A549 (cell line): ENCODE results near the gene RASL11B.

Experiments
- CTCF ChIP-seq: fragments of >200 bp; sonication (Bioruptor Twin); formaldehyde crosslinking; IDR thresholded peaks from 3 replicates; pipeline ENCODE4 v1.5.1; 2016
- ELK1 ChIP-seq: fragments of 150-350 bp; IDR thresholded peaks from 2 replicates; pipeline ENCODE4 v1.6.1; 2014; ENCODE audit warnings: low read depth, mild to moderate bottlenecking, low read length
- MAFK ChIP-seq: fragments of 450-650 bp; IDR thresholded peaks from 2 replicates; pipeline ENCODE4 v1.6.1; 2014; ENCODE audit not compliant: partially characterized antibody
- POLR2A ChIP-seq: IDR thresholded peaks from 2 replicates; pipeline ENCODE4 v1.6.1; 2012; ENCODE audit warnings: mild to moderate bottlenecking, low read length
- RCOR1 ChIP-seq: fragments of 150-350 bp; IDR thresholded peaks from 2 replicates; pipeline ENCODE4 v1.6.1; 2014; ENCODE audit warnings: antibody characterized with exemption, low read length, low read depth
- REST ChIP-seq: fragments of 200-600 bp; sonication (generic); IDR thresholded peaks from 2 replicates; pipeline ENCODE4 v1.6.1; 2016; ENCODE audit warnings: antibody characterized with exemption, mild to moderate bottlenecking, moderate library complexity
- ZNF302 ChIP-seq: fragments of 250-450 bp; sonication (Bioruptor Pico); IDR thresholded peaks from 2 replicates; pipeline ENCODE4 v1.9.0; 2021; ENCODE audit warnings: inconsistent platforms, mild to moderate bottlenecking, moderate library complexity

- no peak for TF ChIP-seq ELK1
- TF ChIP-seq POLR2A = no peak
- no peak for TF ChIP-seq CTCF
- TF ChIP-seq MAFK = no peak
- TF ChIP-seq ZNF302 (CRISPR knock-in tag) = no peak
- no peak for TF ChIP-seq REST
- TF ChIP-seq RCOR1 = no peak
These were observed 1.8 kb upstream of the RASL11B start for GRCh38 chr4:52860361-52860760.
